SU-DHL-6 (cell line): ENCODE results near the gene CCNT2.
"Not testable (repeated sequence)": the region's sequence is repeated elsewhere in the genome, so short reads cannot be mapped to it uniquely, and the experiment has no call there.

Source experiments
- H2AFZ ChIP-seq: fragments of 200-600 bp; sonication (generic); 2 replicates; pipeline ENCODE4 v1.6.1; 2014; ENCODE audit warnings: low read depth, mild to moderate bottlenecking, moderate library complexity, mixed read lengths, antibody characterized with exemption, low read length; ENCODE audit not compliant: severe bottlenecking
- H3F3A ChIP-seq: fragments of 200-600 bp; shearing (Covaris generic); 2 replicates; pipeline ENCODE4 v1.6.0; 2016; ENCODE audit warnings: antibody characterized with exemption, mild to moderate bottlenecking; ENCODE audit not compliant: insufficient read depth
- H3K27ac ChIP-seq: fragments of 200-600 bp; sonication (generic); 2 replicates; pipeline ENCODE4 v1.5.1; 2016; ENCODE audit warnings: low read depth, mild to moderate bottlenecking, low read length, moderate library complexity, mixed read lengths
- H3K27me3 ChIP-seq: fragments of 200-600 bp; sonication (generic), shearing (Covaris generic); 2 replicates; pipeline ENCODE4 v1.6.0; 2014; ENCODE audit warnings: mild to moderate bottlenecking, low read length
- H3K36me3 ChIP-seq: fragments of 200-600 bp; sonication (generic); 2 replicates; pipeline ENCODE4 v1.6.1; 2014; ENCODE audit warnings: mild to moderate bottlenecking, low read length, mixed read lengths
- H3K4me2 ChIP-seq: fragments of 300-600, 200-600 bp; shearing (Covaris generic), sonication (generic); 2 replicates; pipeline ENCODE4 v1.6.0; 2014; ENCODE audit warnings: low read length, low read depth, mild to moderate bottlenecking; ENCODE audit not compliant: poor library complexity, severe bottlenecking
- H3K4me3 ChIP-seq: fragments of 200-600 bp; sonication (generic); 2 replicates; pipeline ENCODE4 v1.5.1; 2014; ENCODE audit warnings: antibody characterized with exemption, low read length, mild to moderate bottlenecking, mixed read lengths; ENCODE audit not compliant: insufficient read depth, poor library complexity, severe bottlenecking
- H3K79me2 ChIP-seq: fragments of 200-600 bp; sonication (generic); 2 replicates; pipeline ENCODE4 v1.6.1; 2014; ENCODE audit warnings: mild to moderate bottlenecking, low read length, moderate library complexity; ENCODE audit not compliant: insufficient read depth
- H3K9ac ChIP-seq: fragments of 200-600 bp; sonication (generic); 2 replicates; pipeline ENCODE4 v1.7.0; 2014; ENCODE audit warnings: mild to moderate bottlenecking, low read length
- H3K9me2 ChIP-seq: fragments of 200-600 bp; sonication (generic); replicated peaks from 2 replicates; pipeline ENCODE4 v1.6.1; 2014; ENCODE audit warnings: low read length; ENCODE audit not compliant: insufficient read depth
- H3K9me3 ChIP-seq: fragments of 200-600 bp; sonication (generic); 2 replicates; pipeline ENCODE4 v1.6.1; 2014; ENCODE audit warnings: low read length, mixed read lengths; ENCODE audit not compliant: insufficient read depth
- H4K20me1 ChIP-seq: fragments of 200-600 bp; sonication (generic); 2 replicates; pipeline ENCODE4 v1.6.1; 2014; ENCODE audit warnings: low read depth, mild to moderate bottlenecking, antibody characterized with exemption, low read length, moderate library complexity, mixed read lengths
- CTCF ChIP-seq: fragments of 200-600 bp; sonication (generic); IDR thresholded peaks from one replicate; pipeline ENCODE4 v1.5.1; 2017; ENCODE audit warnings: antibody characterized with exemption, mild to moderate bottlenecking, low read length, moderate library complexity; ENCODE audit not compliant: insufficient read depth, poor library complexity, severe bottlenecking
- EZH2phosphoT487 ChIP-seq: fragments of 200-600 bp; sonication (generic), shearing (Covaris generic); conservative IDR thresholded peaks from 2 replicates; pipeline ENCODE4 v1.6.1; 2018; ENCODE audit warnings: mild to moderate bottlenecking, antibody characterized with exemption, low read length, moderate library complexity, mixed read lengths

CCNT2 gene

GRCh38 chr2:134954065-134954464 is 35.4 kb downstream of the CCNT2 start:
- no peak overlapping the region for H3K4me3 ChIP-seq
- no peak for TF ChIP-seq CTCF
- TF ChIP-seq EZH2phosphoT487, result no peak
- H4K20me1 ChIP-seq, result peaks cover 23% of the 10 kb centered on the region; the same call in 1 of the 2 replicates
- peaks cover 87% of the 10 kb centered on the region for H3K36me3 ChIP-seq
- no peak overlapping the region for H3K4me2 ChIP-seq
- H3F3A ChIP-seq, result no peaks in the 10 kb centered on the region
- H3K79me2 ChIP-seq, result no peaks in the 10 kb centered on the region; the same call in 1 of the 2 replicates
- H2AFZ ChIP-seq, result no peak overlapping the region
- H3K9me3 ChIP-seq, result no peaks in the 10 kb centered on the region
- no peak overlapping the region for H3K27ac ChIP-seq
- H3K9me2 ChIP-seq, result no peaks in the 10 kb centered on the region
- no peak overlapping the region for H3K9ac ChIP-seq
- H3K27me3 ChIP-seq, result no peaks in the 10 kb centered on the region

GRCh38 chr2:134955744-134956143 is 37.1 kb downstream of the CCNT2 start:
- H3F3A ChIP-seq, result no peaks in the 10 kb centered on the region
- no peaks in the 10 kb centered on the region for H3K9me3 ChIP-seq
- no peak overlapping the region for H3K27ac ChIP-seq
- H3K4me2 ChIP-seq, result no peak overlapping the region
- H2AFZ ChIP-seq, result no peak overlapping the region
- no peak overlapping the region for H3K9ac ChIP-seq
- peaks cover 16% of the 10 kb centered on the region; the same call in 1 of the 2 replicates for H4K20me1 ChIP-seq
- H3K9me2 ChIP-seq, result no peaks in the 10 kb centered on the region
- no peak overlapping the region for H3K4me3 ChIP-seq
- H3K36me3 ChIP-seq, result peaks cover 76% of the 10 kb centered on the region
- no peak for TF ChIP-seq EZH2phosphoT487
- no peak for TF ChIP-seq CTCF
- H3K79me2 ChIP-seq, result no peaks in the 10 kb centered on the region; the same call in 1 of the 2 replicates
- no peaks in the 10 kb centered on the region for H3K27me3 ChIP-seq

GRCh38 chr2:134957477-134957876 is 38.9 kb downstream of the CCNT2 start:
- H3K36me3 ChIP-seq, result peaks cover 59% of the 10 kb centered on the region
- H3K9me3 ChIP-seq, result no peaks in the 10 kb centered on the region
- H3K9me2 ChIP-seq, result no peaks in the 10 kb centered on the region

GRCh38 chr2:134967166-134967565 is 48.5 kb downstream of the CCNT2 start:
- H3K36me3 ChIP-seq, H3K79me2 ChIP-seq, H3K27ac ChIP-seq, H3K9me2 ChIP-seq, H3K4me3 ChIP-seq, H2AFZ ChIP-seq, H3K4me2 ChIP-seq, H3K9me3 ChIP-seq, H4K20me1 ChIP-seq, H3K9ac ChIP-seq, H3K27me3 ChIP-seq: not testable (repeated sequence)
- peaks cover 13% of the 10 kb centered on the region; the same call in 1 of the 2 replicates for H3F3A ChIP-seq

More at GRCh38 chr2:134957477-134957876, 38.9 kb downstream of the CCNT2 start:
- Histone ChIP-seq H3K4me2 (no peak overlapping the region), H3K9ac (no peak overlapping the region), H3K27ac (no peak overlapping the region), H2AFZ (no peak overlapping the region), H3K4me3 (no peak overlapping the region), H3K27me3 (no peaks in the 10 kb centered on the region), H3K79me2 (no peaks in the 10 kb centered on the region; the same call in 1 of the 2 replicates), H3F3A (peaks cover 7% of the 10 kb centered on the region; the same call in 1 of the 2 replicates), H4K20me1 (peaks cover 10% of the 10 kb centered on the region; the same call in 1 of the 2 replicates)
- TF ChIP-seq CTCF (no peak), EZH2phosphoT487 (no peak)
